GM19023 (cell line): ENCODE results near the gene UGCG.
"Not testable (repeated sequence)": the region's sequence is repeated elsewhere in the genome, so short reads cannot be mapped to it uniquely, and the experiment has no call there.

Experiments used
- ATAC-seq: cut with Tn5 transposase; IDR thresholded peaks from one replicate; pipeline ENCODE4 v1.9.1; 2021; ENCODE audit warnings: mild to moderate bottlenecking, moderate library complexity; ENCODE audit not compliant: unreplicated experiment

The UGCG gene

GRCh38 chr9:111890334-111890733, 6.3 kb upstream of the UGCG start:
- no peak for ATAC-seq

DNA sequence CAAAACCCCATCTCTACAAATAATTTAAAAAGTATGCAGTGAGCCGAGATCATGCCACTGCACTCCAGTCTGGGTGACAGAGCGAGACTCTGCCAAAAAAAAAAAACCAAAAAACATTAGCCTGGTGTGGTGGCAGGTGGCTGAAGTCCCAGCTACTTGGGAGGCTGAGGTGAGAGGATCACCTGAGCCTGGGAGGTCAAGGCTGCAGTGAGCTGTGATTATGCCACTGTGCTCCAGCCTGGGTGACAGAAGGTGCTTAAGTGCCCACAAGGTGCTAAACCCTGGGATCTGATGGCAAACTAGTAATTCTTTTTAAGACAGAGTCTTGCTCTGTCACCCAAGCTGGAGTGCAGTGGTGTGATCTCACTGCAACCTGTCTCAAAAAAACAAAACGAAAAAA, 5.7 kb upstream of the UGCG start:
- not testable (repeated sequence) for ATAC-seq

GRCh38 chr9:111891910-111892499, 4.6 kb upstream of the UGCG start:
- no peak for ATAC-seq

GRCh38 chr9:111896942-111897600, 457 bp downstream of the UGCG start:
- ATAC-seq = peak; percentile 51

GRCh38 chr9:111897601-111898137, 1.1 kb downstream of the UGCG start:
- ATAC-seq = peak; percentile 20

- ATAC-seq = no peak
These were observed 1.9 kb downstream of the UGCG start for GRCh38 chr9:111898331-111899096.

DNA sequence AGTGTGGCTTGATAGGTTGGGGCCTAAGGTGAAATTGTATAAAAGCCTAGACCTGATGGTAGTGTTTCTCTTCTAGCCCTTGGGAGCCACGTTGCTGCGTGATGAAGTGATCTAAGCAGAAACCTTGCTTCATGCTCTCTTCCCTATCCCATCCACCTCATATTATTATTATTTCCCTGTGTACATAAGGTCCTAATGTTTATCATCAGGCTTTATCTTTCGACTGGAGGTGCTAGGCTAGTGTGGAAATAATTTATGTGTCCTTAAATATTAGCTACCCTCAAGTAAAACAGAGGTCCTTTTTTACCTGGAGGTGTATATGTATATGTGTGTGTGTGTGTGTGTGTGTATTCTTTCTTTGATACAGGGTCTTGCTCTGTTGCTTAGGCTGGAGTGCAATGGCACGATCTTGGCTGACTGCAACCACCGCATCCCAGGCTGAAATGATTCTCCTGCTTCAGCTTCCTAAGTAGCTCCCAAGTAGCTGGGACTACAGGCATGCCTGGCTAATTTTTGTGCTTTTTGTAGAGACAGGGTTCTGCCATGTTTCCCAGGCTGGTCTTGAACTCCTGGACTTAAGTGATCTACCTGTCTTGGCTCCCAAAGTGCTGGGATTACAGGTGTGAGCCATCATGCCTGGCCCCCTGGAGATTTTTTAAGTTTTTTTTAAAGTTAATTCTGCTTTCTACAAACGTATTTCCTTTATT, 3.7 kb downstream of the UGCG start:
- no peak for ATAC-seq

GRCh38 chr9:111900858-111901612, 4.4 kb downstream of the UGCG start:
- ATAC-seq = no peak

DNA sequence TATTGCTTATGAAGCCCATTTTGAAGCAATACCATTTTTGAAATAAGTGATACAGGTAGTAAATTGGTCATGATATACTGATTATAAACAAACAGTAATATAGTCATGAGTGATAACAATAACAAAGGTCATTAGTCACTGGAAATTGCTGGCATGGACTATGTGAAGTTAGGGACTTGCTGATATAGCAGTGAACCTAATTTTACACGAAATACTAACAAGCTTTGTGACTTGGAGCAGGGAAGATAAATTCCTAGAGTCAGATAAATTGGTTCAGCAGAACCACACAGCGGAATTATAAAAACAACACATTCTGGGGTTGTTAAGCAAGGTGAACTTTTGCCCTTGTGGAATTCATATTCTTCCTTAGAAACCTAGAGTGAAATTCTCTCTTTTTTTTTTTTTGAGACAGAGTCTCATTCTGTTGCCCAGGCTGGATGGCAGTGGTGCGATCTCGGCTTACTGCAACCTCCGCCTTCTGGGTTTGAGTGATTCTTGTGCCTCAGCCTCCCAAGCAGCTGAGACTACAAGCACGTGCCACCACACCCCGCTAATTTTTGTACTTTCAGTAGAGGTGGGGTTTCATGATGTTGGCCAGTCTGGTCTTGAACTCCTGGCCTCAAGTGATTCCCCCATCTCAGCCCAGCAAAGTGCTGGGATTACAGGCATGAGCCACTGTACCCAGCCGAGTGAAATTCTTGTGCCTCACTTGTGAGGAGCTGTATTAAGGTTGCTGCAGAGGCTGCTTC, 6.0 kb downstream of the UGCG start:
- no peak for ATAC-seq

DNA sequence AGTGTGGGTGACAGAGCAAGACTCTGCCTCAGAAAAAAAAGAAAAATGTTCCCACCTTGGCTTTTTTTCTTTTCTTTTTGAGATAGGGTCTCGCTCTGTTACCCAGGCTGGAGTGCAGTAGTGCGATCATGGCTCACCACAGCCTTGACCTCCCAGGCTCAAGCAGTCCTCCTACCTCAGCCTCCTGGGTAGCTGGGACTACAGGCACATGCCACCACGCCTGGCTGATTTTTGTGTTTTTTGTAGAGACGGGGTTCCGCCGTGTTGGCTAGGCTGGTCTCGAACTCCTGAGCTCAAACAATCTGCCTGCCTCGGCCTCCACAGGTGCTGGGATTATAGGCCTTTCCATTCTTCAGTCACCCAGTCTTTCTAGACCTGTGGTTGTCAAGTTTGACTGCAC, 6.9 kb downstream of the UGCG start:
- not testable (repeated sequence) for ATAC-seq

GRCh38 chr9:111904026-111904425, 7.4 kb downstream of the UGCG start:
- ATAC-seq = no peak

DNA sequence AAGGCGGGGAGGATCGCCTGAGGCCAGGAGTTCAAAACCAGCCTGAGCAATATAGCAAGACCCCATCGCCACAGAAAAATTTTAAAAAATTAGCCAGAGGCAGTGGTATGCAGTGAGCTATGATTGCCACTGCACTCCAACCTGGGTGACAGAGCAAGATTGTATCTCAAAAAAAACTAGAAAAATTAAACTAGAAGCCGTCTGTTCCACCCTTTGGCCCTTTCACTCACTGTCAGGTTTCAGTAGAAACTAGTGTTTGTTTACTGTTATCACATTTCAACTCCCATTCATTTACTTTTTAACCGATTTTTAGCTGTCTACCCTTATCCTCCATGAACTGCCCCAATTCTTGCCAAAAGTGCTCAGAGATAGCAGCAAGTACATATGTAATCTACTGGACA, 8.3 kb downstream of the UGCG start:
- no peak for ATAC-seq

DNA sequence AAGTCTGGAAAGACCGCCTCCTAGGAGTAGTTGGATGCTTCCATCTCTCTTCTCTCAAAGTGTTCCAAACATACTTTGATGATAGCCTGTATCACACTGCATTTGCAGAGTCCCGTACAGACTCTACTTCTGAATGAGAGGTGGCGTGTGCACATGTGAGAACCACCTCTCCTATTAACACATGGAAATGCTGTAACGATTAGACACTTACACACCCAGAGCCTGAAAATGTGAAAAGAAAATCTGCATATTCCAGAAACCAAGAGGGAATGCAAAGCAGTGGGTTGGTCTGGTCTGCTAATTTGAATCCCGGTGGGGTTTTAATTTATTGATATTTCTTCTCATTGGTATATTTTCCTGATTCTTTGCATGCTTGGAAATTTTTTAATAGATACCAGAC, 10.5 kb downstream of the UGCG start:
- no peak for ATAC-seq

DNA sequence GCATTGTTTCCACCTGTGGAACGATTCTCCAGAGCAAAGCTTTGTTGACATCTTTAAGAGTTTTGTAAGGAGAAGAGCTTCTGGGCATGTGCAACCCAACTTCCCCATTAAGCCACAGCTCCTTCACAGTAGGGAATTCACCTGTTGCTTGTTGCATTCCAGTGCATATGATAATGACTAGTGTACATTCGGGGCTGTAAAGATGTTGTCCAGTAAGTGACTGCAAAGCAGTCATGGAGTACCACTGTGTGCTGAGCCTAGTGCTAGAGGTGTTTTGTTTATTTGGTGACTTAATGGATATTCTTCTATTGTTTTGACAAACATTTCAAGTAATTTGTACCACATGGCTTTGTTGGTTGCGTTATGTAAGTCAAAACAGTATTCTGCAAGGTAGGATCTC, 12.8 kb downstream of the UGCG start:
- peak; percentile 54 for ATAC-seq

- ATAC-seq = no peak
These were observed 13.8 kb downstream of the UGCG start for GRCh38 chr9:111910428-111910827.

GRCh38 chr9:111913159-111913558, 16.5 kb downstream of the UGCG start:
- no peak for ATAC-seq

DNA sequence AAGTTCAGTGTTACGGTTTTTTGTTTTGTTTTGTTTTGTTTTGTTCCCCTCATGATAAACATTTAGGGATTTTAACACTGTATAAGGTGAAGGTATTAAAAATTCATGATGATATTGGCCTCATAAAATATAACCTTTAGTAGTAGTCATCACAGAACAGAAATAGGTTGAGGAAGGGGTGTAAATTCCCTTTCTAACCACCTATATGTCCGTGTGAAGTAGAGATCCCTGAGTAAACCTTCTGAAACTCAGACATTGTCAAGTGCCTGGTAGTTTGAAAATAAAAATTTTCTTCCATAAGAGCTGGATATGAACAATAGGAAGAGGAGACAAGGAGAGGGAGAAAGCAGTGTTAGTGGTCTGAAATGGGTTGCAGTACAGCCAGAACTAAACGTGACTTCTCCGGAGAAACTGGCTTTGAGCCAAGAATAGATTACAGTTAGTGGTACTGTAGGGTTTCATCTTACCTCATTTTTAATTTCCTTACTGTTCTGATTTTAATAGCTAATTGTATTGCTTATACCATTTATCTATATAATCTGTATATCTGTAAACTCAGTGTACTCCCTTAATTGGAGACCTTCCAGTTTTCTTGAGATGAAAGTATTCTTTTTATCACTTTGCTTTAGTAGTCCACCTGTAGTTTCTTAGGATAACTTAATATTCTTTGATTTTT, 18.3 kb downstream of the UGCG start:
- ATAC-seq = no peak

DNA sequence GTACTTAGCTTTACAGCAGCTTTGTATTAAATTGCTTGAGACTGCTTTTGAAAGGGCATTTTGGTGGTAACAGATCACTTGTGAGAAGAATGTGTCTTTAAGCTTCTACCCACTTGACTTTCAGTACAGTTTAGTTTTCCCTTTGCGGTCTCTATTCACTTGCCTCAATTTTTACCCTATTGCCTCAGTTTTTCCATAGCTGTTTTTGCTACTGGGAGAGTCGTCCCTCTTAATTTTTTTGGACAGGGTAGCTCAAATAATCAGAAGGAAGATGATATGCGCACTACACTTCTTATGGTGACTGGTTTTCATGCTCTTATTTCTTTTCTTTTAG, 18.8 kb downstream of the UGCG start:
- no peak for ATAC-seq

GRCh38 chr9:111916234-111916645, 19.6 kb downstream of the UGCG start:
- no peak for ATAC-seq
